K562 (cell line): ENCODE results near the gene FRMD4A. TPM values are rescaled to one million over a fixed set of nuclear protein-coding genes. Genes with fewer than 3 reads are reported as not detected.

Experiments used
- ATAC-seq: fragments of 200-7000 bp; cut with Tn5 transposase; 3 replicates; pipeline ENCODE4 v1.9.1; 2020; ENCODE audit warnings: moderate library complexity
- BruUV-seq: library from RNA; stranded (reverse); fragments of 400-500 nt; replicated peaks from 2 replicates; lab custom pipeline; 2021; lab: Mats Ljungman, UMichigan
- CTCF ChIA-PET: fragments of 300-600 bp; formaldehyde crosslinking; extraction: SDS; loops from one replicate; lab custom pipeline; 2021; ENCODE audit warnings: low intra/inter-chr PET ratio; lab: Yijun Ruan, JAX
- POLR2A ChIA-PET: fragments of 300-600, 350-650 bp; sonication (Branson Sonifier 250); formaldehyde crosslinking; extraction: SDS; loops from one replicate; lab custom pipeline; 2021; ENCODE audit warnings: antibody characterized with exemption, inconsistent platforms; lab: Yijun Ruan, JAX
- DNase-seq, 4 experiments: peaks; one replicate each; pipeline versions ENCODE4 v3.0.0 to v3.0.0-alpha.2; 2011 to 2018; ENCODE audit warnings: low spot score in 3 of 4, mixed read lengths in 3 of 4; ENCODE audit errors: extremely low read depth in 1 of 4
- FAIRE-seq: peaks from 2 replicates; lab custom pipeline; 2011; peaks lifted over from hg19 to GRCh38; lab: Jason Lieb, UNC
- H2AFZ ChIP-seq: 2 replicates; pipeline ENCODE4 v1.6.0; 2011; ENCODE audit warnings: low read depth, low read length, control low read depth, inconsistent platforms
- H3K27ac ChIP-seq: fragments of 200-600 bp; 3 replicates; pipeline ENCODE4 v1.8.0; 2011; ENCODE audit warnings: low read depth, mild to moderate bottlenecking, control low read depth, inconsistent platforms, low read length, moderate library complexity, mixed read lengths; ENCODE audit errors: extremely low read depth
- H3K27me3 ChIP-seq, 2 experiments: fragments of 300-600 bp in 1 of 2; 2 replicates in 1 of 2; 3 replicates in 1 of 2; pipeline versions ENCODE4 v1.6.0 to v1.8.0; 2011; ENCODE audit warnings: inconsistent platforms in 2 of 2, low read length in 2 of 2, mild to moderate bottlenecking in 1 of 2, mixed read lengths in 1 of 2, moderate library complexity in 1 of 2; ENCODE audit not compliant: control insufficient read depth in 2 of 2, insufficient read depth in 2 of 2
- H3K36me3 ChIP-seq: fragments of 300-600 bp; 3 replicates; pipeline ENCODE4 v1.8.0; 2011; ENCODE audit warnings: mild to moderate bottlenecking, low read length, inconsistent platforms; ENCODE audit not compliant: control insufficient read depth, insufficient read depth
- H3K4me1 ChIP-seq, 2 experiments: fragments of 200-600 bp in 1 of 2; replicated peaks in 1 of 2; 2 replicates in 1 of 2; 3 replicates in 1 of 2; pipeline versions ENCODE4 v1.5.1 to v1.8.0; 2011; ENCODE audit warnings: inconsistent platforms in 2 of 2, low read length in 2 of 2, mild to moderate bottlenecking in 1 of 2, mixed read lengths in 1 of 2, moderate library complexity in 1 of 2; ENCODE audit not compliant: control insufficient read depth in 2 of 2, insufficient read depth in 2 of 2
- H3K4me2 ChIP-seq: 2 replicates; pipeline ENCODE4 v1.6.1; 2011; ENCODE audit warnings: low read length, control low read depth, inconsistent platforms, mixed read lengths; ENCODE audit not compliant: insufficient read depth
- H3K4me3 ChIP-seq: fragments of 200-600 bp; sonication (generic), shearing (Covaris generic); 2 replicates; pipeline ENCODE4 v1.5.1; 2016; ENCODE audit warnings: control low read depth, inconsistent platforms
- H3K79me2 ChIP-seq: fragments of 200-600 bp; 3 replicates; pipeline ENCODE4 v1.8.0; 2011; ENCODE audit warnings: low read length, inconsistent platforms; ENCODE audit not compliant: control insufficient read depth, insufficient read depth
- H3K9ac ChIP-seq, 2 experiments: 2 replicates each; pipeline versions ENCODE4 v1.6.0 to v1.6.1; 2011; ENCODE audit warnings: low read depth in 2 of 2, low read length in 2 of 2, control low read depth in 1 of 2, inconsistent platforms in 1 of 2, mild to moderate bottlenecking in 1 of 2, mixed read lengths in 1 of 2; ENCODE audit not compliant: insufficient read depth in 1 of 2
- H3K9me1 ChIP-seq: one replicate; pipeline ENCODE4 v1.6.0; 2011; ENCODE audit warnings: inconsistent platforms, mild to moderate bottlenecking, low read length, moderate library complexity; ENCODE audit not compliant: control insufficient read depth, insufficient read depth
- H3K9me3 ChIP-seq: replicated peaks from 2 replicates; pipeline ENCODE4 v1.5.1; 2011; ENCODE audit warnings: low read depth, low read length, inconsistent platforms; ENCODE audit not compliant: control insufficient read depth, insufficient read depth
- H4K20me1 ChIP-seq: replicated peaks from 2 replicates; pipeline ENCODE4 v1.6.1; 2011; ENCODE audit warnings: low read length, inconsistent platforms, mixed read lengths; ENCODE audit not compliant: control insufficient read depth, insufficient read depth
- ATF7 ChIP-seq: fragments of 450-650 bp; IDR thresholded peaks from 2 replicates; pipeline ENCODE4 v1.7.1; 2014; ENCODE audit warnings: mild to moderate bottlenecking, moderate library complexity
- FOXK2 ChIP-seq, 2 experiments: fragments of 450-650 bp; IDR thresholded peaks in 1 of 2; conservative IDR thresholded peaks in 1 of 2; 2 replicates each; pipeline ENCODE4 v1.6.1; 2016; ENCODE audit warnings: low read depth in 2 of 2, mild to moderate bottlenecking in 1 of 2
- FOXM1 ChIP-seq, 2 experiments: fragments of 450-650 bp in 1 of 2; sonication (generic) in 1 of 2; formaldehyde crosslinking in 1 of 2; IDR thresholded peaks; 2 replicates each; pipeline versions ENCODE4 v1.6.1 to v1.9.0; 2017 to 2022; ENCODE audit warnings: low read depth in 2 of 2, mild to moderate bottlenecking in 2 of 2, missing genetic modification reagents in 1 of 2, moderate library complexity in 1 of 2
- IFI16 ChIP-seq: fragments of 250-450 bp; sonication (Bioruptor Pico); IDR thresholded peaks from 2 replicates; pipeline ENCODE4 v2.1.2; 2022; ENCODE audit warnings: mild to moderate bottlenecking, inconsistent platforms
- KAT2B ChIP-seq: IDR thresholded peaks from one replicate; pipeline ENCODE4 v1.6.1; 2012; ENCODE audit warnings: low read depth, mild to moderate bottlenecking, control low read depth, inconsistent platforms, low read length, moderate library complexity
- POLR2B ChIP-seq: fragments of 450-650 bp; IDR thresholded peaks from 2 replicates; pipeline ENCODE4 v1.6.1; 2018; ENCODE audit warnings: low read depth; ENCODE audit not compliant: partially characterized antibody
- RBBP5 ChIP-seq: fragments of 200-600 bp; sonication (generic); IDR thresholded peaks from 2 replicates; pipeline ENCODE4 v1.6.1; 2012; ENCODE audit warnings: borderline replicate concordance, mild to moderate bottlenecking, low read length, control low read depth, inconsistent platforms; ENCODE audit not compliant: insufficient read depth, poor library complexity, severe bottlenecking
- SMARCA4 ChIP-seq: fragments of 450-650 bp; IDR thresholded peaks from 2 replicates; pipeline ENCODE4 v1.6.1; 2016
- ZBTB7A ChIP-seq: IDR thresholded peaks from 2 replicates; pipeline ENCODE4 v1.6.1; 2011; ENCODE audit warnings: low read depth, mild to moderate bottlenecking, low read length, moderate library complexity, borderline replicate concordance; ENCODE audit not compliant: control insufficient read depth
- ZC3H11A ChIP-seq: IDR thresholded peaks from 2 replicates; pipeline ENCODE4 v1.6.1; 2012; ENCODE audit warnings: low read depth, low read length, improper control_type of control experiment
- ZFX ChIP-seq: sonication (generic); formaldehyde crosslinking; IDR thresholded peaks from 2 replicates; pipeline ENCODE4 v1.8.0; 2022; ENCODE audit warnings: mild to moderate bottlenecking, missing genetic modification reagents, moderate library complexity
- ZKSCAN3 ChIP-seq: fragments of 250-450 bp; sonication (Bioruptor Pico); IDR thresholded peaks from 2 replicates; pipeline ENCODE4 v1.4.0; 2020
- ZNF324 ChIP-seq: fragments of 250-450 bp; sonication (Bioruptor Pico); IDR thresholded peaks from 2 replicates; pipeline ENCODE4 v1.4.0; 2020; ENCODE audit warnings: mild to moderate bottlenecking
- WGBS: fragments of 100-300 bp; shearing (Covaris generic); methylation state at CpG from one replicate; pipeline ENCODE4 v1.1.6; 2016; ENCODE audit warnings: low coverage, mixed read lengths; ENCODE audit not compliant: insufficient coverage; ENCODE audit errors: missing lambda C conversion rate; 5-methylcytosine and 5-hydroxymethylcytosine counted together
- in situ Hi-C: fragments of 300-500 bp; cut with MboI; formaldehyde crosslinking; loops from 4 replicates; pipeline ENCODE4 v1.15.0; 2018; ENCODE audit warnings: inconsistent platforms, mixed read lengths
- intact Hi-C: fragments of 100-400 bp; cut with micrococcal nuclease; formaldehyde crosslinking; loops from 2 replicates; pipeline ENCODE4 v1.14.2; 2022
- polyA plus RNA-seq, 8 experiments: library from polyadenylated mRNA; depleted of rRNA in 4 of 8; stranded (reverse) in 5 of 8; unstranded in 3 of 8; fragments of >200 nt; fragmentation: Nextera tagmentation in 2 of 8; fragmentation: Illumina TruSeq in 1 of 8; extraction: Ambion mirVana in 2 of 8; extraction: Trizol in 1 of 8; gene quantifications; 2 replicates each; pipeline versions ENCODE4 v1.2.1 to v1.2.3, GENCODE V29; 2011 to 2014; ENCODE audit warnings: inconsistent platforms in 1 of 8, missing spikeins in 1 of 8
- total RNA-seq, 7 experiments: library from RNA; depleted of rRNA in 6 of 7; stranded (reverse); fragments of >200 nt in 6 of 7; fragmentation: Illumina TruSeq in 2 of 7; extraction: Trizol in 2 of 7; gene quantifications; 2 replicates each; pipeline versions ENCODE4 v1.2.1 to v1.2.3, GENCODE V29; 2011 to 2021; ENCODE audit warnings: low replicate concordance in 1 of 7
- TF ChIP-seq, protein P1 (sequence below): sonication (generic); formaldehyde crosslinking; IDR thresholded peaks from 2 replicates; pipeline ENCODE4 v1.8.0; 2022; ENCODE audit warnings: mild to moderate bottlenecking, low read depth, missing genetic modification reagents
- TF ChIP-seq, protein P2 (sequence below), 3 experiments: IDR thresholded peaks in 2 of 3; conservative IDR thresholded peaks in 1 of 3; 2 replicates each; pipeline ENCODE4 v1.5.1; 2011 to 2012; ENCODE audit warnings: low read length in 3 of 3, mild to moderate bottlenecking in 3 of 3, control low read depth in 2 of 3, improper control_type of control experiment in 1 of 3, inconsistent platforms in 1 of 3, low read depth in 1 of 3, mixed read lengths in 1 of 3, moderate library complexity in 1 of 3; ENCODE audit not compliant: insufficient read depth in 2 of 3
- TF ChIP-seq, protein P3 (sequence below): IDR thresholded peaks from 3 replicates; pipeline ENCODE4 v1.6.1; 2011; ENCODE audit warnings: borderline replicate concordance, mild to moderate bottlenecking; ENCODE audit not compliant: insufficient read length, insufficient read depth

The FRMD4A gene
- total and polyA plus RNA-seq, 9 of the 15 experiments (the other 6 are each of a cell fraction or from before 2014, with no cell fraction given), result 0.80 to 5.2 (median 3.0) TPM

DNA sequence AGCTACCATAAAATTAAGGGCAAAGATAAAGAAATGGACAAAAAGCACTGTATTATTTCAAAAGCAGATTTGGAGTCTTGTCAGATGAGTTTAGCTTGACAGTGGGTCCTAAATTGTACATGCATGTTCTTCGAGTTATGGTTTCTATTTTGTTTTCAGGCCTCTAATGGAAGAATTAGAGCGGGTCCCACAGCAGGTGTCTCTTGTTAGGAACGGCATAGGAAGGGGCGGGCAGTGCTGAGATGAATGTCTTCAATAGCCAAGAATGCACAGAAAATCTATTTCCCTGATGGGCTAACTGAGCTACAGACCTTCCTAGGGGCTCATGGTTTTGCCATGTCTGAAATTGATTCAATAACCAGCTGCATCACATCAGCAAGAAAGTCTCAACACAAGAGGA is 304.4 kb downstream of the FRMD4A start (continued):
- TF ChIP-seq ZKSCAN3 (CRISPR knock-in tag) (no peak), IFI16 (CRISPR knock-in tag) (no peak), ZFX (no peak), SMARCA4 (no peak), ZBTB7A (no peak)
- TF ChIP-seq, protein P1, sequence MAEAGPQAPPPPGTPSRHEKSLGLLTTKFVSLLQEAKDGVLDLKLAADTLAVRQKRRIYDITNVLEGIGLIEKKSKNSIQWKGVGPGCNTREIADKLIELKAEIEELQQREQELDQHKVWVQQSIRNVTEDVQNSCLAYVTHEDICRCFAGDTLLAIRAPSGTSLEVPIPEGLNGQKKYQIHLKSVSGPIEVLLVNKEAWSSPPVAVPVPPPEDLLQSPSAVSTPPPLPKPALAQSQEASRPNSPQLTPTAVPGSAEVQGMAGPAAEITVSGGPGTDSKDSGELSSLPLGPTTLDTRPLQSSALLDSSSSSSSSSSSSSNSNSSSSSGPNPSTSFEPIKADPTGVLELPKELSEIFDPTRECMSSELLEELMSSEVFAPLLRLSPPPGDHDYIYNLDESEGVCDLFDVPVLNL (CRISPR knock-in tag), result no peak

DNA sequence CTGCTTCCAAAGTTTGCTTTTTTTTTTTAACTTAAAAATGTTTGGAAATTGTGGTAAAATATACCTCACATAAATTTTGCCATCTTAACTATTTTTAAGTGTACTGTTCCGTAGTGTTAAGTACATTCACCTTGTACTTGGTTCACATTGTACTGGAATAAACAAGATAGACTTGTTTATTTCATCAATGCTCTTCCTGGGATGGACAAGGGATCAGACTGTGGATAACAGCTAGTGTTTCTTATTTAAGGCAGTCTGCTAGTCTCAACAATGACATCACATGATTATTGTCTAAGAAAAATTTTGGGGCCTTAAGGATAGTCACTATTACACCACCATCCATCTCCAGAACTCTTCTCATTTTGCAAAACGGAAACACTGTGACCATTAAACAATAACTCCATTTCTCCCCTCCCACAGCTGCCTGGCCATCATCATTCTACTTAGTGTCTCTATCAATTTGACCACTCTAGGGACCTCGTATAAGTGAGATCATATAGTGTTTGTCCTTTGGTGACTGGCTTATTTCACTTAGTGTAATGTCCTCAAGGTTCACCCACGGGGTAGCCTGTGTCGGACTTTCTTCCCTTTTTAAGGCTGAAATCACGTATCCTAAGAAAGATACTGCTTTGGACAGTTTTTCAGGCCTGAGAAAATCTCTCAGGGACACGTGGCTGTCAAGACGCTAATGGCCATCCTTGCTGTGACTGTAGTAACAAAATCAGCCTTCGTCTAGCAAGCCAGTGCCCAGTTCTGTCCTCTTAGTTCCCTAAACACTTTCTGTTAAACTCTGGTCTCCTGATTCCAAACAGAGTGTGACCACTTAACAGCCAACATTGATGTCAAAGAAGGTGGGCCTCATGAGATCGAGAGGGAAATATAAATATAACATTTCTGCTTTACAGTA is 305.2 kb downstream of the FRMD4A start:
- DNase-seq (no peak), FAIRE-seq (no peak), ATAC-seq (no peak)
- H3K27ac ChIP-seq, result no peak overlapping the region
- no peaks in the 10 kb centered on the region for H3K4me1 ChIP-seq
- CTCF ChIA-PET, result interaction anchor here (0.7 kb wide), 1 partner anchor 558 kb away, joined by 3 read pairs; no protein-coding TSS in a partner anchor
- H3K4me2 ChIP-seq, result no peak overlapping the region
- H3K36me3 ChIP-seq, result no peaks in the 10 kb centered on the region
- no peaks in the 10 kb centered on the region for H3K9me3 ChIP-seq
- no peak overlapping the region for H2AFZ ChIP-seq
- in situ Hi-C loops, result no loop called here
- H3K9me1 ChIP-seq, result no peaks in the 10 kb centered on the region
- H3K79me2 ChIP-seq, result no peaks in the 10 kb centered on the region
- H3K27me3 ChIP-seq, result peaks cover 4 to 12% of the 10 kb centered on the region in 2 experiments
- no peak overlapping the region for H3K4me3 ChIP-seq
- intact Hi-C loops, result no loop called here
- BruUV-seq, result no TSS peak
- WGBS, result under 1% methylated on average over 10 of the region's 10 CpGs
- POLR2A ChIA-PET, result interaction anchor here (1.4 kb wide), 1 partner anchor 19 kb away, joined by 5 read pairs; no protein-coding TSS in a partner anchor
- no peaks in the 10 kb centered on the region for H4K20me1 ChIP-seq
- no peak overlapping the region for H3K9ac ChIP-seq
- TF ChIP-seq POLR2B (no peak), ZNF324 (CRISPR knock-in tag) (no peak), FOXM1 (IDR thresholded peaks at IDR 0.05; ENCODE audit: low read depth) (no peak), FOXM1 (CRISPR knock-in tag; IDR thresholded peaks at IDR 0.05; ENCODE audit: low read depth) (no peak), ZC3H11A (no peak), ATF7 (no peak), FOXK2 (conservative IDR thresholded peaks at IDR 0.05 in 1 of 2, IDR thresholded peaks at IDR 0.05 in 1 of 2; ENCODE audit: low read depth in 2 of 2) (no peak), KAT2B (no peak), RBBP5 (no peak)
- TF ChIP-seq, protein P2, sequence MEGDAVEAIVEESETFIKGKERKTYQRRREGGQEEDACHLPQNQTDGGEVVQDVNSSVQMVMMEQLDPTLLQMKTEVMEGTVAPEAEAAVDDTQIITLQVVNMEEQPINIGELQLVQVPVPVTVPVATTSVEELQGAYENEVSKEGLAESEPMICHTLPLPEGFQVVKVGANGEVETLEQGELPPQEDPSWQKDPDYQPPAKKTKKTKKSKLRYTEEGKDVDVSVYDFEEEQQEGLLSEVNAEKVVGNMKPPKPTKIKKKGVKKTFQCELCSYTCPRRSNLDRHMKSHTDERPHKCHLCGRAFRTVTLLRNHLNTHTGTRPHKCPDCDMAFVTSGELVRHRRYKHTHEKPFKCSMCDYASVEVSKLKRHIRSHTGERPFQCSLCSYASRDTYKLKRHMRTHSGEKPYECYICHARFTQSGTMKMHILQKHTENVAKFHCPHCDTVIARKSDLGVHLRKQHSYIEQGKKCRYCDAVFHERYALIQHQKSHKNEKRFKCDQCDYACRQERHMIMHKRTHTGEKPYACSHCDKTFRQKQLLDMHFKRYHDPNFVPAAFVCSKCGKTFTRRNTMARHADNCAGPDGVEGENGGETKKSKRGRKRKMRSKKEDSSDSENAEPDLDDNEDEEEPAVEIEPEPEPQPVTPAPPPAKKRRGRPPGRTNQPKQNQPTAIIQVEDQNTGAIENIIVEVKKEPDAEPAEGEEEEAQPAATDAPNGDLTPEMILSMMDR (IDR thresholded peaks at IDR 0.05 in 2 of 3, conservative IDR thresholded peaks at IDR 0.05 in 1 of 3; ENCODE audit: insufficient read depth in 2 of 3, low read depth in 1 of 3, low read length in 3 of 3), result no peak
- TF ChIP-seq, protein P3, sequence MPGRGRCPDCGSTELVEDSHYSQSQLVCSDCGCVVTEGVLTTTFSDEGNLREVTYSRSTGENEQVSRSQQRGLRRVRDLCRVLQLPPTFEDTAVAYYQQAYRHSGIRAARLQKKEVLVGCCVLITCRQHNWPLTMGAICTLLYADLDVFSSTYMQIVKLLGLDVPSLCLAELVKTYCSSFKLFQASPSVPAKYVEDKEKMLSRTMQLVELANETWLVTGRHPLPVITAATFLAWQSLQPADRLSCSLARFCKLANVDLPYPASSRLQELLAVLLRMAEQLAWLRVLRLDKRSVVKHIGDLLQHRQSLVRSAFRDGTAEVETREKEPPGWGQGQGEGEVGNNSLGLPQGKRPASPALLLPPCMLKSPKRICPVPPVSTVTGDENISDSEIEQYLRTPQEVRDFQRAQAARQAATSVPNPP, result no peak
